Fibroblast of lung (primary cell): ENCODE results near the gene JDP2.

Experiments used
- EZH2 ChIP-seq: IDR thresholded peaks from 2 replicates; pipeline ENCODE4 v1.5.1; 2012; ENCODE audit warnings: low read length, control low read depth, mild to moderate bottlenecking; ENCODE audit errors: missing control alignments
- TF ChIP-seq, protein P1 (sequence below), 2 donors: IDR thresholded peaks in 1 of 2; conservative IDR thresholded peaks in 1 of 2; 1 replicate in 1 of 2; 2 replicates in 1 of 2; pipeline ENCODE4 v1.5.1; 2011 to 2012; ENCODE audit warnings: low read length in 2 of 2, control low read depth in 1 of 2, inconsistent platforms in 1 of 2, low read depth in 1 of 2, mild to moderate bottlenecking in 1 of 2

- TF ChIP-seq EZH2: no peak
- TF ChIP-seq, protein P1, sequence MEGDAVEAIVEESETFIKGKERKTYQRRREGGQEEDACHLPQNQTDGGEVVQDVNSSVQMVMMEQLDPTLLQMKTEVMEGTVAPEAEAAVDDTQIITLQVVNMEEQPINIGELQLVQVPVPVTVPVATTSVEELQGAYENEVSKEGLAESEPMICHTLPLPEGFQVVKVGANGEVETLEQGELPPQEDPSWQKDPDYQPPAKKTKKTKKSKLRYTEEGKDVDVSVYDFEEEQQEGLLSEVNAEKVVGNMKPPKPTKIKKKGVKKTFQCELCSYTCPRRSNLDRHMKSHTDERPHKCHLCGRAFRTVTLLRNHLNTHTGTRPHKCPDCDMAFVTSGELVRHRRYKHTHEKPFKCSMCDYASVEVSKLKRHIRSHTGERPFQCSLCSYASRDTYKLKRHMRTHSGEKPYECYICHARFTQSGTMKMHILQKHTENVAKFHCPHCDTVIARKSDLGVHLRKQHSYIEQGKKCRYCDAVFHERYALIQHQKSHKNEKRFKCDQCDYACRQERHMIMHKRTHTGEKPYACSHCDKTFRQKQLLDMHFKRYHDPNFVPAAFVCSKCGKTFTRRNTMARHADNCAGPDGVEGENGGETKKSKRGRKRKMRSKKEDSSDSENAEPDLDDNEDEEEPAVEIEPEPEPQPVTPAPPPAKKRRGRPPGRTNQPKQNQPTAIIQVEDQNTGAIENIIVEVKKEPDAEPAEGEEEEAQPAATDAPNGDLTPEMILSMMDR (conservative IDR thresholded peaks at IDR 0.05 in 1 of 2, IDR thresholded peaks at IDR 0.05 in 1 of 2; ENCODE audit: low read depth in 1 of 2, low read length in 2 of 2): no peak
Measured at GRCh38 chr14:75383721-75384120, 44.1 kb upstream of the JDP2 start.
